ENCODE measurements around the gene NAA80. TPM values are rescaled to one million over a fixed set of nuclear protein-coding genes. Genes with fewer than 3 reads are reported as not detected.
A peak's percentile ranks its signal among the peaks of the same experiment; 100 is the strongest.
"Not testable (repeated sequence)": the region's sequence is repeated elsewhere in the genome, so short reads cannot be mapped to it uniquely, and the experiment has no call there.

The NAA80 gene
- total RNA-seq, 6 experiments from 2014 or later = 8.5 to 13.4 (median 10.7) TPM

- Mint-ChIP-seq H3K27me3 (ENCODE audit: insufficient read depth) (peaks cover 2% of the 10 kb centered on the region), H3K4me1 (ENCODE audit: low read depth) (peaks cover 28% of the 10 kb centered on the region), H3K27ac (no peak overlapping the region; the same call in 1 of the 2 replicates), H3K36me3 (ENCODE audit: low read depth) (peaks cover 12% of the 10 kb centered on the region), H3K4me3 (no peak overlapping the region), H3K9me3 (no peaks in the 10 kb centered on the region)
- no peak for TF ChIP-seq CTCF (IDR thresholded peaks at IDR 0.05)
- no peak for DNase-seq
Measured at GRCh38 chr3:50316657-50317242, 17.5 kb upstream of the NAA80 start.

- no peak for DNase-seq
- Mint-ChIP-seq H3K9me3 (0 out of 2 replicates have a peak, but pooled peaks cover 2% of the 10 kb centered on the region), H3K4me1 (ENCODE audit: low read depth) (peaks cover 20% of the 10 kb centered on the region), H3K4me3 (no peak overlapping the region), H3K36me3 (ENCODE audit: low read depth) (peaks cover 12% of the 10 kb centered on the region), H3K27ac (no peak overlapping the region), H3K27me3 (ENCODE audit: insufficient read depth) (no peaks in the 10 kb centered on the region; the same call in 1 of the 2 replicates)
- no peak for TF ChIP-seq CTCF (IDR thresholded peaks at IDR 0.05)
Measured at GRCh38 chr3:50314816-50315215, 15.6 kb upstream of the NAA80 start.

- DNase-seq = no peak
- H3K27ac Mint-ChIP-seq = no peak overlapping the region; the same call in 1 of the 2 replicates
- no peaks in the 10 kb centered on the region; the same call in 1 of the 2 replicates for H3K27me3 Mint-ChIP-seq (ENCODE audit: insufficient read depth)
- TF ChIP-seq CTCF (IDR thresholded peaks at IDR 0.05) = no peak
- 0 out of 2 replicates have a peak, but pooled peaks cover 5% of the 10 kb centered on the region for H3K9me3 Mint-ChIP-seq
- H3K4me3 Mint-ChIP-seq = no peak overlapping the region
- peaks cover 12% of the 10 kb centered on the region for H3K36me3 Mint-ChIP-seq (ENCODE audit: low read depth)
- peaks cover 18% of the 10 kb centered on the region for H3K4me1 Mint-ChIP-seq (ENCODE audit: low read depth)
Measured at GRCh38 chr3:50314342-50314741, 15.1 kb upstream of the NAA80 start.

- peaks cover 15% of the 10 kb centered on the region for H3K4me1 Mint-ChIP-seq (ENCODE audit: low read depth)
- H3K9me3 Mint-ChIP-seq; H3K27ac Mint-ChIP-seq; DNase-seq; H3K4me3 Mint-ChIP-seq; H3K27me3 Mint-ChIP-seq (ENCODE audit: insufficient read depth): not testable (repeated sequence)
- H3K36me3 Mint-ChIP-seq (ENCODE audit: low read depth) = peaks cover 12% of the 10 kb centered on the region
Measured at GRCh38 chr3:50312041-50312440, 12.8 kb upstream of the NAA80 start.

- DNase-seq = no peak
- H3K27ac Mint-ChIP-seq = no peak overlapping the region
- no peaks in the 10 kb centered on the region for H3K36me3 Mint-ChIP-seq (ENCODE audit: low read depth)
- H3K9me3 Mint-ChIP-seq = peaks cover 5% of the 10 kb centered on the region; the same call in 1 of the 2 replicates
- no peaks in the 10 kb centered on the region for H3K27me3 Mint-ChIP-seq (ENCODE audit: insufficient read depth)
- no peak for TF ChIP-seq CTCF (IDR thresholded peaks at IDR 0.05)
- peaks cover 16% of the 10 kb centered on the region for H3K4me1 Mint-ChIP-seq (ENCODE audit: low read depth)
- H3K4me3 Mint-ChIP-seq = no peak overlapping the region
Measured at GRCh38 chr3:50304601-50305000, 5.4 kb upstream of the NAA80 start.

GRCh38 chr3:50303013-50303815 lies 4.0 kb upstream of the NAA80 start, which contains the start of gene HYAL1:
HYAL1 (minus strand) TSS chr3:50303574; CDS start chr3:50302956, 618 bp downstream.
- DNase-seq = no peak
- Mint-ChIP-seq H3K36me3 (ENCODE audit: low read depth) (no peaks in the 10 kb centered on the region), H3K27ac (no peak within 1 kb of the TSS), H3K27me3 (ENCODE audit: insufficient read depth) (no peaks in the 10 kb centered on the region; the same call in 1 of the 2 replicates), H3K4me1 (ENCODE audit: low read depth) (peaks cover 19% of the 10 kb centered on the region), H3K4me3 (no peak within 1 kb of the TSS), H3K9me3 (no peaks in the 10 kb centered on the region; the same call in 1 of the 2 replicates)
- peak; percentile 33; the same call in 1 of the 2 replicates for TF ChIP-seq CTCF (IDR thresholded peaks at IDR 0.05)

All from HFFc6 (cell line).